ENCODE data around the gene SMG1. TPM values are rescaled to one million over a fixed set of nuclear protein-coding genes. Genes with fewer than 3 reads are reported as not detected.
A peak's percentile ranks its signal among the peaks of the same experiment; 100 is the strongest.

The SMG1 gene
- total and polyA plus RNA-seq, 2 of the 13 experiments (the other 11 are each of a cell fraction or from before 2014, with no cell fraction given), result 48.7 to 53.7 TPM

GRCh38 chr16:18789850-18790706 lies 136.1 kb downstream of the SMG1 start, which contains the start of gene RPS15A (continued):
- TF ChIP-seq ZNF790 (CRISPR knock-in tag; IDR thresholded peaks at IDR 0.05; ENCODE audit: borderline replicate concordance), result peak; percentile 99
- no peak for TF ChIP-seq DPF2 (CRISPR knock-in tag; IDR thresholded peaks at IDR 0.05; ENCODE audit: borderline replicate concordance, low read depth)
- TF ChIP-seq SIN3B (IDR thresholded peaks at IDR 0.05; ENCODE audit: low read length), result peak; percentile 76
- TF ChIP-seq ZNF570 (CRISPR knock-in tag; IDR thresholded peaks at IDR 0.05; ENCODE audit: borderline replicate concordance), result peak; percentile 96; the same call in 1 of the 2 replicates
- peak; percentile 86; the same call in 1 of the 2 replicates for TF ChIP-seq ELF4 (CRISPR knock-in tag; IDR thresholded peaks at IDR 0.05; ENCODE audit: borderline replicate concordance)
- peak; percentile 16; the same call in 1 of the 2 replicates for TF ChIP-seq STAG1 (CRISPR knock-in tag; IDR thresholded peaks at IDR 0.05)
- TF ChIP-seq SNAPC2 (CRISPR knock-in tag; IDR thresholded peaks at IDR 0.05), result peak; percentile 91
- no peak; the same call in 1 of the 2 replicates for TF ChIP-seq CAMTA2 (CRISPR knock-in tag; IDR thresholded peaks at IDR 0.05; ENCODE audit: borderline replicate concordance)
- TF ChIP-seq NBN (conservative IDR thresholded peaks at IDR 0.05), result no peak
- TF ChIP-seq ZNF788 (CRISPR knock-in tag; IDR thresholded peaks at IDR 0.05; ENCODE audit: borderline replicate concordance), result peak; percentile 96; the same call in 1 of the 2 replicates
- TF ChIP-seq ZNF354B (CRISPR knock-in tag; IDR thresholded peaks at IDR 0.05), result peak; percentile 98
- no peak for TF ChIP-seq ZNF121 (CRISPR knock-in tag; IDR thresholded peaks at IDR 0.05)
- TF ChIP-seq ZNF17 (CRISPR knock-in tag; IDR thresholded peaks at IDR 0.05), result no peak; the same call in 1 of the 2 replicates
- peak; percentile 94 for TF ChIP-seq SMYD3 (CRISPR knock-in tag; IDR thresholded peaks at IDR 0.05)
- peak; percentile 99 for TF ChIP-seq PRPF4 (IDR thresholded peaks at IDR 0.05; ENCODE audit: low read depth, low read length, poor library complexity, severe bottlenecking)
- TF ChIP-seq PLRG1 (conservative IDR thresholded peaks at IDR 0.05), result no peak
- TF ChIP-seq CCAR2 (optimal IDR thresholded peaks at IDR 0.05; ENCODE audit: low read depth, low read length), result no peak
- TF ChIP-seq KLF9 (CRISPR knock-in tag; IDR thresholded peaks at IDR 0.05; ENCODE audit: low read depth), result peak; percentile 75; the same call in 1 of the 2 replicates
- TF ChIP-seq, protein P1, sequence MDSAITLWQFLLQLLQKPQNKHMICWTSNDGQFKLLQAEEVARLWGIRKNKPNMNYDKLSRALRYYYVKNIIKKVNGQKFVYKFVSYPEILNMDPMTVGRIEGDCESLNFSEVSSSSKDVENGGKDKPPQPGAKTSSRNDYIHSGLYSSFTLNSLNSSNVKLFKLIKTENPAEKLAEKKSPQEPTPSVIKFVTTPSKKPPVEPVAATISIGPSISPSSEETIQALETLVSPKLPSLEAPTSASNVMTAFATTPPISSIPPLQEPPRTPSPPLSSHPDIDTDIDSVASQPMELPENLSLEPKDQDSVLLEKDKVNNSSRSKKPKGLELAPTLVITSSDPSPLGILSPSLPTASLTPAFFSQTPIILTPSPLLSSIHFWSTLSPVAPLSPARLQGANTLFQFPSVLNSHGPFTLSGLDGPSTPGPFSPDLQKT (CRISPR knock-in tag; IDR thresholded peaks at IDR 0.05; ENCODE audit: borderline replicate concordance), result 0 out of 2 replicates have a peak, but pooled peaks have one; percentile 48
- TF ChIP-seq GATAD1 (CRISPR knock-in tag; IDR thresholded peaks at IDR 0.05), result peak; percentile 94
- TF ChIP-seq, protein P2, sequence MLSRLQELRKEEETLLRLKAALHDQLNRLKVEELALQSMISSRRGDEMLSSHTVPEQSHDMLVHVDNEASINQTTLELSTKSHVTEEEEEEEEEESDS (CRISPR knock-in tag; IDR thresholded peaks at IDR 0.05; ENCODE audit: borderline replicate concordance), result peak; percentile 96; the same call in 1 of the 2 replicates
- no peak; the same call in 1 of the 2 replicates for TF ChIP-seq DNMT1 (CRISPR knock-in tag; IDR thresholded peaks at IDR 0.05)
- TF ChIP-seq TBX2 (CRISPR knock-in tag; IDR thresholded peaks at IDR 0.05; ENCODE audit: borderline replicate concordance), result peak; percentile 95
- TF ChIP-seq, protein P3, sequence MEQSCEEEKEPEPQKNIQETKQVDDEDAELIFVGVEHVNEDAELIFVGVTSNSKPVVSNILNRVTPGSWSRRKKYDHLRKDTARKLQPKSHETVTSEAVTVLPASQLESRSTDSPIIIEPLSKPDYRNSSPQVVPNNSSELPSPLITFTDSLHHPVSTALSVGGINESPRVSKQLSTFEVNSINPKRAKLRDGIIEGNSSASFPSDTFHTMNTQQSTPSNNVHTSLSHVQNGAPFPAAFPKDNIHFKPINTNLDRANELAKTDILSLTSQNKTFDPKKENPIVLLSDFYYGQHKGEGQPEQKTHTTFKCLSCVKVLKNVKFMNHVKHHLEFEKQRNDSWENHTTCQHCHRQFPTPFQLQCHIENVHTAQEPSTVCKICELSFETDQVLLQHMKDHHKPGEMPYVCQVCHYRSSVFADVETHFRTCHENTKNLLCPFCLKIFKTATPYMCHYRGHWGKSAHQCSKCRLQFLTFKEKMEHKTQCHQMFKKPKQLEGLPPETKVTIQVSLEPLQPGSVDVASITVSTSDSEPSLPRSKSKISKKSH (CRISPR knock-in tag; IDR thresholded peaks at IDR 0.05; ENCODE audit: borderline replicate concordance), result peak; percentile 99
- TF ChIP-seq HNF4G (IDR thresholded peaks at IDR 0.05; ENCODE audit: borderline replicate concordance, low read depth, low read length), result no peak
- TF ChIP-seq HNF4G (CRISPR knock-in tag; IDR thresholded peaks at IDR 0.05; ENCODE audit: borderline replicate concordance, low read depth), result peak; percentile 87
- TF ChIP-seq HOXD1 (CRISPR knock-in tag; IDR thresholded peaks at IDR 0.05), result peak; percentile 94; the same call in 1 of the 2 replicates
- no peak for TF ChIP-seq FOXP1 (IDR thresholded peaks at IDR 0.05)
- TF ChIP-seq FOXP1 (CRISPR knock-in tag; IDR thresholded peaks at IDR 0.05), result no peak
